CD8-positive, alpha-beta memory T cell (primary cell): ENCODE results near the gene CAP2. TPM values are rescaled to one million over a fixed set of nuclear protein-coding genes. Genes with fewer than 3 reads are reported as not detected.

Source experiments
- polyA plus RNA-seq: library from polyadenylated mRNA; unstranded; fragments of 300-500 nt; fragmentation: Illumina TruSeq; gene quantifications from one replicate; pipeline ENCODE4 v1.2.3, GENCODE V29; 2021
- total RNA-seq, 2 experiments: library from RNA; stranded (reverse); gene quantifications; one replicate each; pipeline ENCODE4 v1.2.3, GENCODE V29; 2021

The CAP2 gene
- total and polyA plus RNA-seq, 3 experiments from 2014 or later, result 1.0 TPM; not detected in 2

Other genes starting within 250 kb of the CAP2 start
- gene RBM24, start 112.2 kb upstream of the CAP2 start, total RNA-seq, result not detected
- 0.74 TPM for gene RBM24, start 112.2 kb upstream of the CAP2 start, polyA plus RNA-seq
- gene FAM8A1, start 206.7 kb downstream of the CAP2 start, total RNA-seq, result 1 to 10 TPM; 4.7 to 5.1 TPM
- 8.3 TPM for gene FAM8A1, start 206.7 kb downstream of the CAP2 start, polyA plus RNA-seq